Measurements from ENCODE around the gene ENTR1.

- TF ChIP-seq NFIC (IDR thresholded peaks at IDR 0.05) (no peak), FOXM1 (IDR thresholded peaks at IDR 0.05; ENCODE audit: borderline replicate concordance, low read depth) (no peak), TAF1 (IDR thresholded peaks at IDR 0.05; ENCODE audit: low read depth) (no peak), REST (IDR thresholded peaks at IDR 0.05; ENCODE audit: low read depth) (no peak), YY1 (IDR thresholded peaks at IDR 0.05; ENCODE audit: low read depth) (no peak), USF1 (IDR thresholded peaks at IDR 0.05) (no peak), CREB1 (IDR thresholded peaks at IDR 0.05; ENCODE audit: low read depth) (no peak), EP300 (IDR thresholded peaks at IDR 0.05; ENCODE audit: borderline replicate concordance) (no peak)
These were observed 11.4 kb upstream of the ENTR1 start for GRCh38 chr9:136421791-136422190.

Data from Ishikawa (cell line).